ENCODE measurements around the gene ZGLP1.
A peak's percentile ranks its signal among the peaks of the same experiment; 100 is the strongest.

The ZGLP1 gene

GRCh38 chr19:10316229-10317044 is 6.8 kb upstream of the ZGLP1 start:
- H3K79me2 ChIP-seq (ENCODE audit: insufficient read depth, low read length) = no peaks in the 10 kb centered on the region
- H3K4me2 ChIP-seq (ENCODE audit: low read depth, low read length, poor library complexity, severe bottlenecking) = peak overlapping the region; percentile 90
- peaks cover 5% of the 10 kb centered on the region for H3K4me1 ChIP-seq (ENCODE audit: insufficient read depth, low read length, poor library complexity, severe bottlenecking)
- H3F3A ChIP-seq (ENCODE audit: low read depth) = peaks cover 6% of the 10 kb centered on the region; the same call in 1 of the 2 replicates
- H3K4me3 ChIP-seq (ENCODE audit: low read length, poor library complexity, severe bottlenecking) = peak overlapping the region; percentile 85
- H3K9me3 ChIP-seq (ENCODE audit: insufficient read depth, low read depth, low read length) = no peaks in the 10 kb centered on the region
- peak overlapping the region; percentile 71 for H3K9ac ChIP-seq (ENCODE audit: low read depth, low read length, poor library complexity, severe bottlenecking)
- no peaks in the 10 kb centered on the region for H3K27me3 ChIP-seq (ENCODE audit: insufficient read depth, low read length, poor library complexity, severe bottlenecking)
- H2AFZ ChIP-seq (ENCODE audit: low read length) = no peak overlapping the region
- peaks cover 47% of the 10 kb centered on the region; the same call in 1 of the 2 replicates for H3K36me3 ChIP-seq (ENCODE audit: insufficient read depth, low read length)
- no peaks in the 10 kb centered on the region for H4K20me1 ChIP-seq (ENCODE audit: insufficient read depth, low read length, poor library complexity, severe bottlenecking)
- no peaks in the 10 kb centered on the region for H3K9me2 ChIP-seq (replicated peaks; ENCODE audit: low read depth, low read length)
- TF ChIP-seq, protein P1, sequence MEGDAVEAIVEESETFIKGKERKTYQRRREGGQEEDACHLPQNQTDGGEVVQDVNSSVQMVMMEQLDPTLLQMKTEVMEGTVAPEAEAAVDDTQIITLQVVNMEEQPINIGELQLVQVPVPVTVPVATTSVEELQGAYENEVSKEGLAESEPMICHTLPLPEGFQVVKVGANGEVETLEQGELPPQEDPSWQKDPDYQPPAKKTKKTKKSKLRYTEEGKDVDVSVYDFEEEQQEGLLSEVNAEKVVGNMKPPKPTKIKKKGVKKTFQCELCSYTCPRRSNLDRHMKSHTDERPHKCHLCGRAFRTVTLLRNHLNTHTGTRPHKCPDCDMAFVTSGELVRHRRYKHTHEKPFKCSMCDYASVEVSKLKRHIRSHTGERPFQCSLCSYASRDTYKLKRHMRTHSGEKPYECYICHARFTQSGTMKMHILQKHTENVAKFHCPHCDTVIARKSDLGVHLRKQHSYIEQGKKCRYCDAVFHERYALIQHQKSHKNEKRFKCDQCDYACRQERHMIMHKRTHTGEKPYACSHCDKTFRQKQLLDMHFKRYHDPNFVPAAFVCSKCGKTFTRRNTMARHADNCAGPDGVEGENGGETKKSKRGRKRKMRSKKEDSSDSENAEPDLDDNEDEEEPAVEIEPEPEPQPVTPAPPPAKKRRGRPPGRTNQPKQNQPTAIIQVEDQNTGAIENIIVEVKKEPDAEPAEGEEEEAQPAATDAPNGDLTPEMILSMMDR (conservative IDR thresholded peaks at IDR 0.05; ENCODE audit: low read length) = no peak
- no peak for TF ChIP-seq EZH2phosphoT487 (IDR thresholded peaks at IDR 0.05; ENCODE audit: borderline replicate concordance)

- Histone ChIP-seq H3K27me3 (ENCODE audit: insufficient read depth, low read length, poor library complexity, severe bottlenecking) (no peaks in the 10 kb centered on the region), H3K9me3 (ENCODE audit: insufficient read depth, low read depth, low read length) (no peaks in the 10 kb centered on the region), H3K4me2 (ENCODE audit: low read depth, low read length, poor library complexity, severe bottlenecking) (peak within 1 kb of the TSS; percentile 90), H4K20me1 (ENCODE audit: insufficient read depth, low read length, poor library complexity, severe bottlenecking) (no peaks in the 10 kb centered on the region), H3K36me3 (ENCODE audit: insufficient read depth, low read length) (peaks cover 38% of the 10 kb centered on the region; the same call in 1 of the 2 replicates), H3K79me2 (ENCODE audit: insufficient read depth, low read length) (no peaks in the 10 kb centered on the region), H3K4me1 (ENCODE audit: insufficient read depth, low read length, poor library complexity, severe bottlenecking) (peaks cover 5% of the 10 kb centered on the region), H3K4me3 (ENCODE audit: low read length, poor library complexity, severe bottlenecking) (peak within 1 kb of the TSS; percentile 85), H2AFZ (ENCODE audit: low read length) (peak within 1 kb of the TSS; percentile 95), H3K9ac (ENCODE audit: low read depth, low read length, poor library complexity, severe bottlenecking) (peak within 1 kb of the TSS; percentile 71), H3K9me2 (replicated peaks; ENCODE audit: low read depth, low read length) (no peaks in the 10 kb centered on the region), H3F3A (ENCODE audit: low read depth) (peaks cover 6% of the 10 kb centered on the region; the same call in 1 of the 2 replicates)
- no peak for TF ChIP-seq EZH2phosphoT487 (IDR thresholded peaks at IDR 0.05; ENCODE audit: borderline replicate concordance)
- TF ChIP-seq, protein P1 (conservative IDR thresholded peaks at IDR 0.05; ENCODE audit: low read length) = no peak
These were observed 6.0 kb upstream of the ZGLP1 start, which contains the start of gene FDX2 for GRCh38 chr19:10315335-10316214. TSS of gene FDX2 (minus strand) at chr19:10316015. CDS start at chr19:10315996, 19 bp downstream.

- TF ChIP-seq EZH2phosphoT487 (IDR thresholded peaks at IDR 0.05; ENCODE audit: borderline replicate concordance) = no peak
- TF ChIP-seq, protein P1 (conservative IDR thresholded peaks at IDR 0.05; ENCODE audit: low read length) = no peak
- Histone ChIP-seq H3K36me3 (ENCODE audit: insufficient read depth, low read length) (no peaks in the 10 kb centered on the region), H4K20me1 (ENCODE audit: insufficient read depth, low read length, poor library complexity, severe bottlenecking) (no peaks in the 10 kb centered on the region), H3K79me2 (ENCODE audit: insufficient read depth, low read length) (no peaks in the 10 kb centered on the region), H3K9me2 (replicated peaks; ENCODE audit: low read depth, low read length) (no peaks in the 10 kb centered on the region), H3K4me1 (ENCODE audit: insufficient read depth, low read length, poor library complexity, severe bottlenecking) (no peaks in the 10 kb centered on the region), H3F3A (ENCODE audit: low read depth) (no peaks in the 10 kb centered on the region), H3K4me3 (ENCODE audit: low read length, poor library complexity, severe bottlenecking) (no peak overlapping the region), H3K4me2 (ENCODE audit: low read depth, low read length, poor library complexity, severe bottlenecking) (no peak overlapping the region), H3K9me3 (ENCODE audit: insufficient read depth, low read depth, low read length) (no peaks in the 10 kb centered on the region), H3K27me3 (ENCODE audit: insufficient read depth, low read length, poor library complexity, severe bottlenecking) (no peaks in the 10 kb centered on the region), H3K9ac (ENCODE audit: low read depth, low read length, poor library complexity, severe bottlenecking) (no peak overlapping the region), H2AFZ (ENCODE audit: low read length) (no peak overlapping the region)
These were observed 3.3 kb downstream of the ZGLP1 start for GRCh38 chr19:10306327-10306726.

All from Loucy (cell line).